K562 (cell line): ENCODE results near the gene CRNKL1. TPM values are rescaled to one million over a fixed set of nuclear protein-coding genes. Genes with fewer than 3 reads are reported as not detected.

ENCODE experiments used
- CBX2 ChIP-seq: fragments of 200-600 bp; sonication (generic); IDR thresholded peaks from one replicate; pipeline ENCODE4 v1.6.1; 2012; ENCODE audit warnings: mild to moderate bottlenecking, low read length, inconsistent platforms; ENCODE audit not compliant: insufficient read depth, poor library complexity, severe bottlenecking
- EHMT2 ChIP-seq: fragments of 450-650 bp; IDR thresholded peaks from 2 replicates; pipeline ENCODE4 v1.6.1; 2018; ENCODE audit warnings: antibody characterized with exemption
- JUN ChIP-seq, 2 experiments: sonication (generic) in 1 of 2; formaldehyde crosslinking in 1 of 2; IDR thresholded peaks; 2 replicates each; pipeline versions ENCODE4 v1.6.1 to v1.8.0; 2012 to 2022; ENCODE audit warnings: borderline replicate concordance in 2 of 2, mild to moderate bottlenecking in 2 of 2, improper control_type of control experiment in 1 of 2, low read depth in 1 of 2, low read length in 1 of 2, missing genetic modification reagents in 1 of 2
- MBD2 ChIP-seq: sonication (generic); IDR thresholded peaks from 2 replicates; pipeline ENCODE4 v1.6.1; 2016; ENCODE audit warnings: low read depth, borderline replicate concordance
- MXI1 ChIP-seq: IDR thresholded peaks from 2 replicates; pipeline ENCODE4 v1.6.1; 2011; ENCODE audit warnings: low read depth, mild to moderate bottlenecking, improper control_type of control experiment, low read length
- PHF8 ChIP-seq: fragments of 200-600 bp; sonication (generic); IDR thresholded peaks from 2 replicates; pipeline ENCODE4 v1.6.1; 2012; ENCODE audit warnings: mixed run types, mild to moderate bottlenecking, inconsistent platforms, low read length, moderate library complexity, borderline replicate concordance
- TSHZ1 ChIP-seq: fragments of 250-450 bp; sonication (Bioruptor Pico); IDR thresholded peaks from 2 replicates; pipeline ENCODE4 v1.4.0; 2020; ENCODE audit warnings: mild to moderate bottlenecking, moderate library complexity
- U2AF1 ChIP-seq: fragments of 200-400 bp; formaldehyde crosslinking; optimal IDR thresholded peaks from 2 replicates; pipeline ENCODE3; 2017; ENCODE audit warnings: mild to moderate bottlenecking, low read depth, low read length, moderate library complexity
- ZNF76 ChIP-seq: fragments of 250-450 bp; sonication (Bioruptor Pico); IDR thresholded peaks from 2 replicates; pipeline ENCODE4 v1.4.0; 2020; ENCODE audit warnings: mild to moderate bottlenecking, moderate library complexity, borderline replicate concordance
- polyA plus RNA-seq, 8 experiments: library from polyadenylated mRNA; depleted of rRNA in 4 of 8; stranded (reverse) in 5 of 8; unstranded in 3 of 8; fragments of >200 nt; fragmentation: Nextera tagmentation in 2 of 8; fragmentation: Illumina TruSeq in 1 of 8; extraction: Ambion mirVana in 2 of 8; extraction: Trizol in 1 of 8; gene quantifications; 2 replicates each; pipeline versions ENCODE4 v1.2.1 to v1.2.3, GENCODE V29; 2011 to 2014; ENCODE audit warnings: inconsistent platforms in 1 of 8, missing spikeins in 1 of 8
- total RNA-seq, 7 experiments: library from RNA; depleted of rRNA in 6 of 7; stranded (reverse); fragments of >200 nt in 6 of 7; fragmentation: Illumina TruSeq in 2 of 7; extraction: Trizol in 2 of 7; gene quantifications; 2 replicates each; pipeline versions ENCODE4 v1.2.1 to v1.2.3, GENCODE V29; 2011 to 2021; ENCODE audit warnings: low replicate concordance in 1 of 7
- TF ChIP-seq, protein P1 (sequence below): fragments of 450-650 bp; IDR thresholded peaks from 2 replicates; pipeline ENCODE4 v1.6.1; 2016; ENCODE audit warnings: mild to moderate bottlenecking, moderate library complexity
- TF ChIP-seq, protein P2 (sequence below): fragments of 450-650 bp; IDR thresholded peaks from 2 replicates; pipeline ENCODE4 v1.7.0; 2016; ENCODE audit warnings: borderline replicate concordance

Gene CRNKL1
- total and polyA plus RNA-seq, 9 of the 15 experiments (the other 6 are each of a cell fraction or from before 2014, with no cell fraction given) = 8.1 to 17.0 (median 11.7) TPM

DNA sequence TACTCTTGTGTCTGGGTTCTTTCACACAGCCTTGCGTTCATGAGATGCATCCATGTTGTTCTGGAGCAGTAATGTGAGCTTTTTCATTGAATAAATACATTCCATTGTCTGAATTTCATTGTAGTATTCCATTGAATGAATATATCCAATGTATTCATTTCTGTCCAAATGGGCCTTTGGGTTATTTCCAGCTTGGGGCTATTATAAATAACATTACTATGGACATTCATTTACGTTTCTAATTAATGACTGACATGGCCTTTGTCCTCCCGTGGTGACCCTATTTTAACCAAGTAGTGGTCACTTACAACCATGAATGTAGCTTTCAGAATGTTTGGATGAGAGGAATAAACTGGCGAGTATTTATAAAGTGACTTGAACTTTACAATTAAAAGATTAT lies 65.2 kb downstream of the CRNKL1 start (continued):
- TF ChIP-seq, protein P1, sequence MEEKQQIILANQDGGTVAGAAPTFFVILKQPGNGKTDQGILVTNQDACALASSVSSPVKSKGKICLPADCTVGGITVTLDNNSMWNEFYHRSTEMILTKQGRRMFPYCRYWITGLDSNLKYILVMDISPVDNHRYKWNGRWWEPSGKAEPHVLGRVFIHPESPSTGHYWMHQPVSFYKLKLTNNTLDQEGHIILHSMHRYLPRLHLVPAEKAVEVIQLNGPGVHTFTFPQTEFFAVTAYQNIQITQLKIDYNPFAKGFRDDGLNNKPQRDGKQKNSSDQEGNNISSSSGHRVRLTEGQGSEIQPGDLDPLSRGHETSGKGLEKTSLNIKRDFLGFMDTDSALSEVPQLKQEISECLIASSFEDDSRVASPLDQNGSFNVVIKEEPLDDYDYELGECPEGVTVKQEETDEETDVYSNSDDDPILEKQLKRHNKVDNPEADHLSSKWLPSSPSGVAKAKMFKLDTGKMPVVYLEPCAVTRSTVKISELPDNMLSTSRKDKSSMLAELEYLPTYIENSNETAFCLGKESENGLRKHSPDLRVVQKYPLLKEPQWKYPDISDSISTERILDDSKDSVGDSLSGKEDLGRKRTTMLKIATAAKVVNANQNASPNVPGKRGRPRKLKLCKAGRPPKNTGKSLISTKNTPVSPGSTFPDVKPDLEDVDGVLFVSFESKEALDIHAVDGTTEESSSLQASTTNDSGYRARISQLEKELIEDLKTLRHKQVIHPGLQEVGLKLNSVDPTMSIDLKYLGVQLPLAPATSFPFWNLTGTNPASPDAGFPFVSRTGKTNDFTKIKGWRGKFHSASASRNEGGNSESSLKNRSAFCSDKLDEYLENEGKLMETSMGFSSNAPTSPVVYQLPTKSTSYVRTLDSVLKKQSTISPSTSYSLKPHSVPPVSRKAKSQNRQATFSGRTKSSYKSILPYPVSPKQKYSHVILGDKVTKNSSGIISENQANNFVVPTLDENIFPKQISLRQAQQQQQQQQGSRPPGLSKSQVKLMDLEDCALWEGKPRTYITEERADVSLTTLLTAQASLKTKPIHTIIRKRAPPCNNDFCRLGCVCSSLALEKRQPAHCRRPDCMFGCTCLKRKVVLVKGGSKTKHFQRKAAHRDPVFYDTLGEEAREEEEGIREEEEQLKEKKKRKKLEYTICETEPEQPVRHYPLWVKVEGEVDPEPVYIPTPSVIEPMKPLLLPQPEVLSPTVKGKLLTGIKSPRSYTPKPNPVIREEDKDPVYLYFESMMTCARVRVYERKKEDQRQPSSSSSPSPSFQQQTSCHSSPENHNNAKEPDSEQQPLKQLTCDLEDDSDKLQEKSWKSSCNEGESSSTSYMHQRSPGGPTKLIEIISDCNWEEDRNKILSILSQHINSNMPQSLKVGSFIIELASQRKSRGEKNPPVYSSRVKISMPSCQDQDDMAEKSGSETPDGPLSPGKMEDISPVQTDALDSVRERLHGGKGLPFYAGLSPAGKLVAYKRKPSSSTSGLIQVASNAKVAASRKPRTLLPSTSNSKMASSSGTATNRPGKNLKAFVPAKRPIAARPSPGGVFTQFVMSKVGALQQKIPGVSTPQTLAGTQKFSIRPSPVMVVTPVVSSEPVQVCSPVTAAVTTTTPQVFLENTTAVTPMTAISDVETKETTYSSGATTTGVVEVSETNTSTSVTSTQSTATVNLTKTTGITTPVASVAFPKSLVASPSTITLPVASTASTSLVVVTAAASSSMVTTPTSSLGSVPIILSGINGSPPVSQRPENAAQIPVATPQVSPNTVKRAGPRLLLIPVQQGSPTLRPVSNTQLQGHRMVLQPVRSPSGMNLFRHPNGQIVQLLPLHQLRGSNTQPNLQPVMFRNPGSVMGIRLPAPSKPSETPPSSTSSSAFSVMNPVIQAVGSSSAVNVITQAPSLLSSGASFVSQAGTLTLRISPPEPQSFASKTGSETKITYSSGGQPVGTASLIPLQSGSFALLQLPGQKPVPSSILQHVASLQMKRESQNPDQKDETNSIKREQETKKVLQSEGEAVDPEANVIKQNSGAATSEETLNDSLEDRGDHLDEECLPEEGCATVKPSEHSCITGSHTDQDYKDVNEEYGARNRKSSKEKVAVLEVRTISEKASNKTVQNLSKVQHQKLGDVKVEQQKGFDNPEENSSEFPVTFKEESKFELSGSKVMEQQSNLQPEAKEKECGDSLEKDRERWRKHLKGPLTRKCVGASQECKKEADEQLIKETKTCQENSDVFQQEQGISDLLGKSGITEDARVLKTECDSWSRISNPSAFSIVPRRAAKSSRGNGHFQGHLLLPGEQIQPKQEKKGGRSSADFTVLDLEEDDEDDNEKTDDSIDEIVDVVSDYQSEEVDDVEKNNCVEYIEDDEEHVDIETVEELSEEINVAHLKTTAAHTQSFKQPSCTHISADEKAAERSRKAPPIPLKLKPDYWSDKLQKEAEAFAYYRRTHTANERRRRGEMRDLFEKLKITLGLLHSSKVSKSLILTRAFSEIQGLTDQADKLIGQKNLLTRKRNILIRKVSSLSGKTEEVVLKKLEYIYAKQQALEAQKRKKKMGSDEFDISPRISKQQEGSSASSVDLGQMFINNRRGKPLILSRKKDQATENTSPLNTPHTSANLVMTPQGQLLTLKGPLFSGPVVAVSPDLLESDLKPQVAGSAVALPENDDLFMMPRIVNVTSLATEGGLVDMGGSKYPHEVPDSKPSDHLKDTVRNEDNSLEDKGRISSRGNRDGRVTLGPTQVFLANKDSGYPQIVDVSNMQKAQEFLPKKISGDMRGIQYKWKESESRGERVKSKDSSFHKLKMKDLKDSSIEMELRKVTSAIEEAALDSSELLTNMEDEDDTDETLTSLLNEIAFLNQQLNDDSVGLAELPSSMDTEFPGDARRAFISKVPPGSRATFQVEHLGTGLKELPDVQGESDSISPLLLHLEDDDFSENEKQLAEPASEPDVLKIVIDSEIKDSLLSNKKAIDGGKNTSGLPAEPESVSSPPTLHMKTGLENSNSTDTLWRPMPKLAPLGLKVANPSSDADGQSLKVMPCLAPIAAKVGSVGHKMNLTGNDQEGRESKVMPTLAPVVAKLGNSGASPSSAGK = no peak
- TF ChIP-seq PHF8 (no peak), TSHZ1 (CRISPR knock-in tag) (no peak), EHMT2 (no peak), ZNF76 (no peak), U2AF1 (no peak), MXI1 (no peak), CBX2 (no peak), JUN (IDR thresholded peaks at IDR 0.05; ENCODE audit: borderline replicate concordance, low read depth, low read length) (no peak), JUN (CRISPR knock-in tag; IDR thresholded peaks at IDR 0.05; ENCODE audit: borderline replicate concordance) (no peak), MBD2 (no peak)
- TF ChIP-seq, protein P2, sequence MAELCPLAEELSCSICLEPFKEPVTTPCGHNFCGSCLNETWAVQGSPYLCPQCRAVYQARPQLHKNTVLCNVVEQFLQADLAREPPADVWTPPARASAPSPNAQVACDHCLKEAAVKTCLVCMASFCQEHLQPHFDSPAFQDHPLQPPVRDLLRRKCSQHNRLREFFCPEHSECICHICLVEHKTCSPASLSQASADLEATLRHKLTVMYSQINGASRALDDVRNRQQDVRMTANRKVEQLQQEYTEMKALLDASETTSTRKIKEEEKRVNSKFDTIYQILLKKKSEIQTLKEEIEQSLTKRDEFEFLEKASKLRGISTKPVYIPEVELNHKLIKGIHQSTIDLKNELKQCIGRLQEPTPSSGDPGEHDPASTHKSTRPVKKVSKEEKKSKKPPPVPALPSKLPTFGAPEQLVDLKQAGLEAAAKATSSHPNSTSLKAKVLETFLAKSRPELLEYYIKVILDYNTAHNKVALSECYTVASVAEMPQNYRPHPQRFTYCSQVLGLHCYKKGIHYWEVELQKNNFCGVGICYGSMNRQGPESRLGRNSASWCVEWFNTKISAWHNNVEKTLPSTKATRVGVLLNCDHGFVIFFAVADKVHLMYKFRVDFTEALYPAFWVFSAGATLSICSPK = no peak
